H1 (cell line): ENCODE measurements around the gene IL26. TPM values are rescaled to one million over a fixed set of nuclear protein-coding genes. Genes with fewer than 3 reads are reported as not detected.
A peak's percentile ranks its signal among the peaks of the same experiment; 100 is the strongest.

Experiments
- CTCF ChIA-PET: fragments of 300-600 bp; sonication (Branson Sonifier 250); formaldehyde crosslinking; loops from one replicate; lab custom pipeline; 2021; ENCODE audit not compliant: partially characterized antibody; lab: Charles Lee
- POLR2A ChIA-PET: fragments of 300-600 bp; sonication (Branson Sonifier 250); formaldehyde crosslinking; loops from one replicate; lab custom pipeline; 2021; ENCODE audit warnings: inconsistent platforms; ENCODE audit not compliant: partially characterized antibody; lab: Charles Lee
- DNase-seq, 2 experiments: peaks; one replicate each; pipeline versions ENCODE4 v3.0.0 to v3.0.0-alpha.2; 2010 to 2022; ENCODE audit warnings: low spot score in 2 of 2, low read depth in 1 of 2, mixed read lengths in 1 of 2
- FAIRE-seq: peaks from 2 replicates; lab custom pipeline; 2011; peaks lifted over from hg19 to GRCh38; lab: Jason Lieb, UNC
- H2AFZ ChIP-seq: 2 replicates; pipeline ENCODE4 v1.8.1; 2012; ENCODE audit warnings: low read length, inconsistent platforms
- H2AK5ac ChIP-seq: 2 replicates; pipeline ENCODE4 v1.6.1; 2013; ENCODE audit warnings: low read depth, low read length
- H2BK120ac ChIP-seq: replicated peaks from 2 replicates; pipeline ENCODE3; 2013; ENCODE audit warnings: low read depth, low read length, inconsistent platforms
- H2BK12ac ChIP-seq: 2 replicates; pipeline ENCODE4 v1.6.1; 2013; ENCODE audit warnings: low read depth, low read length
- H2BK15ac ChIP-seq: 2 replicates; pipeline ENCODE4 v1.6.1; 2013; ENCODE audit warnings: low read length
- H2BK20ac ChIP-seq: 2 replicates; pipeline ENCODE4 v1.6.1; 2013; ENCODE audit warnings: low read length
- H2BK5ac ChIP-seq: 2 replicates; pipeline ENCODE4 v1.6.1; 2013; ENCODE audit warnings: low read depth, low read length
- H3K14ac ChIP-seq: 2 replicates; pipeline ENCODE4 v1.6.1; 2013; ENCODE audit warnings: inconsistent platforms; ENCODE audit not compliant: insufficient read length
- H3K18ac ChIP-seq: 2 replicates; pipeline ENCODE4 v1.6.1; 2013; ENCODE audit warnings: low read length; ENCODE audit errors: extremely low read depth
- H3K23ac ChIP-seq: 2 replicates; pipeline ENCODE4 v1.6.1; 2013; ENCODE audit warnings: inconsistent platforms; ENCODE audit not compliant: insufficient read length
- H3K23me2 ChIP-seq: 2 replicates; pipeline ENCODE4 v1.6.1; 2013; ENCODE audit warnings: low read depth, low read length
- H3K27ac ChIP-seq: 2 replicates; pipeline ENCODE4 v1.6.1; 2011; ENCODE audit warnings: low read depth, low read length, inconsistent platforms
- H3K27me3 ChIP-seq, 4 experiments: replicated peaks in 1 of 4; 1 replicate in 1 of 4; 2 replicates in 3 of 4; pipeline versions ENCODE4 v1.6.1 to v1.8.1; 2011 to 2013; ENCODE audit warnings: low read length in 3 of 4, mild to moderate bottlenecking in 3 of 4, inconsistent platforms in 2 of 4, mixed read lengths in 2 of 4, moderate library complexity in 1 of 4; ENCODE audit not compliant: control insufficient read depth in 3 of 4, insufficient read depth in 3 of 4; ENCODE audit errors: extremely low read depth in 1 of 4
- H3K36me3 ChIP-seq, 4 experiments: 2 replicates each; pipeline versions ENCODE4 v1.6.1 to v1.8.1; 2011 to 2013; ENCODE audit warnings: mild to moderate bottlenecking in 4 of 4, low read length in 3 of 4, moderate library complexity in 2 of 4, control low read depth in 1 of 4, inconsistent platforms in 1 of 4; ENCODE audit not compliant: insufficient read depth in 4 of 4, control insufficient read depth in 2 of 4
- H3K4ac ChIP-seq: replicated peaks from 2 replicates; pipeline ENCODE3; 2013; ENCODE audit warnings: low read length, low read depth, mixed read lengths, inconsistent platforms; ENCODE audit not compliant: insufficient read length
- H3K4me1 ChIP-seq, 4 experiments: replicated peaks in 1 of 4; 1 replicate in 1 of 4; 2 replicates in 3 of 4; pipeline versions ENCODE4 v1.6.1 to v1.8.1; 2011 to 2013; ENCODE audit warnings: low read length in 3 of 4, inconsistent platforms in 2 of 4, mixed read lengths in 1 of 4; ENCODE audit not compliant: insufficient read depth in 4 of 4, control insufficient read depth in 3 of 4
- H3K4me2 ChIP-seq, 2 experiments: 2 replicates each; pipeline versions ENCODE4 v1.6.1 to v1.8.1; 2011 to 2013; ENCODE audit warnings: low read depth in 2 of 2, low read length in 2 of 2, control low read depth in 1 of 2, inconsistent platforms in 1 of 2, mild to moderate bottlenecking in 1 of 2; ENCODE audit not compliant: insufficient read depth in 1 of 2
- H3K4me3 ChIP-seq, 4 experiments: fragments of 200-600, 300-600 bp in 1 of 4; sonication (generic), shearing (Covaris generic), sonication (Bioruptor Twin) in 1 of 4; 2 replicates each; pipeline versions ENCODE4 v1.5.1 to v1.8.1; 2011 to 2016; ENCODE audit warnings: low read length in 4 of 4, low read depth in 3 of 4, control low read depth in 2 of 4, inconsistent platforms in 2 of 4, mild to moderate bottlenecking in 2 of 4, mixed read lengths in 1 of 4, moderate library complexity in 1 of 4; ENCODE audit not compliant: insufficient read depth in 2 of 4; ENCODE audit errors: extremely low read depth in 1 of 4
- H3K56ac ChIP-seq: replicated peaks from 2 replicates; pipeline ENCODE3; 2013; ENCODE audit warnings: low read depth, mild to moderate bottlenecking, mixed read lengths, low read length, inconsistent platforms; ENCODE audit not compliant: insufficient read length
- H3K79me1 ChIP-seq: 2 replicates; pipeline ENCODE4 v1.6.1; 2013; ENCODE audit warnings: low read depth, low read length, control low read depth
- H3K79me2 ChIP-seq, 2 experiments: 2 replicates each; pipeline versions ENCODE4 v1.6.1 to v1.8.1; 2012 to 2013; ENCODE audit warnings: low read length in 2 of 2, mild to moderate bottlenecking in 2 of 2, inconsistent platforms in 1 of 2; ENCODE audit not compliant: insufficient read depth in 2 of 2, control insufficient read depth in 1 of 2
- H3K9ac ChIP-seq, 4 experiments: replicated peaks in 1 of 4; 1 replicate in 1 of 4; 2 replicates in 3 of 4; pipeline versions ENCODE4 v1.6.1 to v1.8.1; 2011 to 2013; ENCODE audit warnings: low read depth in 3 of 4, low read length in 3 of 4, control low read depth in 2 of 4, mild to moderate bottlenecking in 2 of 4, moderate library complexity in 2 of 4, inconsistent platforms in 1 of 4; ENCODE audit errors: extremely low read depth in 1 of 4
- H3K9me3 ChIP-seq, 2 experiments: 2 replicates each; pipeline versions ENCODE4 v1.6.1 to v1.8.1; 2012 to 2013; ENCODE audit warnings: mild to moderate bottlenecking in 2 of 2, moderate library complexity in 2 of 2, control low read depth in 1 of 2, inconsistent platforms in 1 of 2, low read depth in 1 of 2, low read length in 1 of 2, mixed read lengths in 1 of 2; ENCODE audit not compliant: insufficient read depth in 2 of 2
- H4K20me1 ChIP-seq, 2 experiments: replicated peaks in 1 of 2; 2 replicates each; pipeline versions ENCODE3 to v1.8.1; 2011 to 2013; ENCODE audit warnings: inconsistent platforms in 2 of 2, low read length in 2 of 2, mild to moderate bottlenecking in 1 of 2; ENCODE audit not compliant: insufficient read depth in 2 of 2, control insufficient read depth in 1 of 2
- H4K5ac ChIP-seq: 2 replicates; pipeline ENCODE4 v1.6.1; 2013; ENCODE audit warnings: low read length, low read depth, mixed read lengths, inconsistent platforms; ENCODE audit not compliant: insufficient read length
- H4K8ac ChIP-seq: 2 replicates; pipeline ENCODE4 v1.8.0; 2013; ENCODE audit warnings: mild to moderate bottlenecking, moderate library complexity, low read length, inconsistent platforms; ENCODE audit not compliant: insufficient read depth; ENCODE audit errors: extremely low read depth
- H4K91ac ChIP-seq: replicated peaks from 2 replicates; pipeline ENCODE3; 2013; ENCODE audit warnings: low read length, mixed read lengths, inconsistent platforms; ENCODE audit not compliant: insufficient read length
- EGR1 ChIP-seq: IDR thresholded peaks from 2 replicates; pipeline ENCODE4 v1.6.1; 2011; ENCODE audit warnings: low read depth, low read length, borderline replicate concordance
- RAD21 ChIP-seq, 2 experiments: IDR thresholded peaks in 1 of 2; conservative IDR thresholded peaks in 1 of 2; 2 replicates each; pipeline ENCODE4 v1.6.1; 2011; ENCODE audit warnings: low read depth in 2 of 2, low read length in 2 of 2, improper control_type of control experiment in 1 of 2, inconsistent platforms in 1 of 2, mild to moderate bottlenecking in 1 of 2, moderate library complexity in 1 of 2
- WGBS, 2 experiments: shearing (Covaris generic) in 1 of 2; methylation state at CpG; one replicate each; pipeline versions ENCODE4 v1.1.6 to v1.1.7; 2013 to 2015; ENCODE audit warnings: low lambda C conversion rate in 2 of 2, mixed read lengths in 2 of 2, inconsistent platforms in 1 of 2, low coverage in 1 of 2, missing lambda C conversion rate in 1 of 2; ENCODE audit not compliant: insufficient replicate concordance in 2 of 2, insufficient coverage in 1 of 2, insufficient read length in 1 of 2; ENCODE audit errors: extremely low coverage in 1 of 2, missing lambda C conversion rate in 1 of 2; 5-methylcytosine and 5-hydroxymethylcytosine counted together
- polyA plus RNA-seq, 7 experiments: library from polyadenylated mRNA; depleted of rRNA in 3 of 7; stranded (reverse) in 5 of 7; unstranded in 2 of 7; fragments of >200 nt in 5 of 7; fragments of 200-250 nt in 2 of 7; gene quantifications; 1 replicate in 5 of 7; 2 replicates in 1 of 7; 4 replicates in 1 of 7; pipeline versions ENCODE4 v1.2.1 to v1.2.3, GENCODE V29; 2011 to 2013; ENCODE audit warnings: missing spikeins in 2 of 7, mixed read lengths in 2 of 7
- total RNA-seq: library from RNA; stranded (reverse); fragmentation: NEBNext Ultra II Directional; extraction: Animal tissue kit (Norgen Biotek cat#: 25700); gene quantifications from 2 replicates; pipeline ENCODE4 v1.2.1, GENCODE V29; 2021

IL26 gene
- total and polyA plus RNA-seq, 2 of the 8 experiments (the other 6 are each of a cell fraction or from before 2014, with no cell fraction given): not detected

DNA sequence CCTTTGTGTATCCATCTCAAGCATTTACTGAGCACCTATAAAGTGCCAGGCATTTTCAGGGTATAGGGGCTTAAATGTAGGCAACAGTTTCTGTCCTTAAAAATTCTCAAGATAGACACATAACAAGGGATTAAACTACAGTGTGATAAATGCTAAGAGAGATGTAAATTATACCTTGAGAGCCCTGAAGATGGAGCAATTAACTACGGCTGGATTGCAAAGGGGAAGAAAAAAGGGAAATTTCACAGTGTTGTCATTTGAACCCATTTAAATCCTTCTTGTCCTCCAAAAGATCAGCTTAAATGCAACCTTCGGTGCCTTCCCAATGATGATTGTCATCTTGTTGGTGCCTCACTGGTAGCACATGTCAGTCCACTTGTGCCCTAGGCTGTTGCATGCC is 11.5 kb upstream of the IL26 start:
- FAIRE-seq (no peak), DNase-seq (no peak)
- Histone ChIP-seq H4K8ac (no peak overlapping the region), H3K18ac (no peak overlapping the region), H2BK5ac (no peak overlapping the region), H3K23me2 (no peaks in the 10 kb centered on the region), H4K5ac (no peak overlapping the region), H2BK12ac (no peak overlapping the region), H2AK5ac (no peak overlapping the region), H4K91ac (no peak overlapping the region), H3K4ac (no peak overlapping the region), H3K9ac (no peak overlapping the region), H3K23ac (no peak overlapping the region), H3K4me1 (no peaks in the 10 kb centered on the region), H3K79me1 (no peaks in the 10 kb centered on the region), H3K9me3 (no peaks in the 10 kb centered on the region), H3K4me3 (no peak overlapping the region), H3K56ac (no peak overlapping the region), H2BK120ac (no peak overlapping the region), H2BK20ac (no peak overlapping the region), H3K14ac (no peak overlapping the region), H2BK15ac (no peak overlapping the region), H3K36me3 (no peaks in the 10 kb centered on the region), H4K20me1 (no peaks in the 10 kb centered on the region), H3K27ac (no peak overlapping the region), H2AFZ (peak overlapping the region; percentile 91), H3K79me2 (no peaks in the 10 kb centered on the region), H3K4me2 (no peak overlapping the region), H3K27me3 (no peaks in the 10 kb centered on the region)
- TF ChIP-seq EGR1 (no peak), RAD21 (IDR thresholded peaks at IDR 0.05 in 1 of 2, conservative IDR thresholded peaks at IDR 0.05 in 1 of 2; ENCODE audit: low read depth in 2 of 2, low read length in 2 of 2) (peak in 1 of 2 experiments; percentile 31; a peak in 3 of 4 replicates)
- POLR2A ChIA-PET: no interaction called here
- WGBS, 2 experiments: 89% methylated on average over 2 of the region's 2 CpGs; no CpG with 5 or more reads in 1 of the 2 experiments
- CTCF ChIA-PET: interaction anchor here (1.1 to 2.4 kb wide), 3 partner anchors 11 to 15 kb away, joined by 3 to 8 read pairs (median 7); no protein-coding TSS in a partner anchor
